ENCODE data around the gene ZNF333. TPM values are rescaled to one million over a fixed set of nuclear protein-coding genes. Genes with fewer than 3 reads are reported as not detected.
A peak's percentile ranks its signal among the peaks of the same experiment; 100 is the strongest.

ZNF333 gene
- 13.3 and 15.7 TPM in 2 replicates for total RNA-seq (2012; rRNA removed)

GRCh38 chr19:14689598-14690503 lies at the start of gene ZNF333:
Gene ZNF333, plus strand, starts transcription at chr19:14690048. Its CDS starts 3,444 bp downstream, at chr19:14693492.
- H3K4me1 ChIP-seq (ENCODE audit: control insufficient read depth, insufficient read depth, low read length) = no peaks in the 10 kb centered on the region
- H3K27me3 ChIP-seq (ENCODE audit: control insufficient read depth, insufficient read depth, low read length) = peaks cover 3% of the 10 kb centered on the region
- H3K9me3 ChIP-seq (replicated peaks; ENCODE audit: low read length) = no peaks in the 10 kb centered on the region
- peaks cover 8% of the 10 kb centered on the region for H3K36me3 ChIP-seq (ENCODE audit: insufficient read depth, low read length)
- peak within 1 kb of the TSS; percentile 98 for H3K4me2 ChIP-seq (ENCODE audit: low read length)
- peak within 1 kb of the TSS; percentile 95 for H3K9ac ChIP-seq (ENCODE audit: low read depth, low read length)
- peak within 1 kb of the TSS; percentile 89 for H3K4me3 ChIP-seq (ENCODE audit: low read length)

GRCh38 chr19:14648506-14648905 lies 41.3 kb upstream of the ZNF333 start:
- Histone ChIP-seq H3K4me3 (ENCODE audit: low read length) (no peak overlapping the region), H3K9me3 (replicated peaks; ENCODE audit: low read length) (no peaks in the 10 kb centered on the region), H3K9ac (ENCODE audit: low read depth, low read length) (no peak overlapping the region), H3K4me1 (ENCODE audit: control insufficient read depth, insufficient read depth, low read length) (no peaks in the 10 kb centered on the region), H3K27me3 (ENCODE audit: control insufficient read depth, insufficient read depth, low read length) (no peaks in the 10 kb centered on the region), H3K36me3 (ENCODE audit: insufficient read depth, low read length) (no peaks in the 10 kb centered on the region), H3K4me2 (ENCODE audit: low read length) (no peak overlapping the region)

- Histone ChIP-seq H3K27me3 (ENCODE audit: control insufficient read depth, insufficient read depth, low read length) (no peaks in the 10 kb centered on the region), H3K36me3 (ENCODE audit: insufficient read depth, low read length) (no peaks in the 10 kb centered on the region), H3K4me1 (ENCODE audit: control insufficient read depth, insufficient read depth, low read length) (no peaks in the 10 kb centered on the region), H3K9ac (ENCODE audit: low read depth, low read length) (no peak overlapping the region), H3K4me3 (ENCODE audit: low read length) (no peak overlapping the region), H3K4me2 (ENCODE audit: low read length) (no peak overlapping the region), H3K9me3 (replicated peaks; ENCODE audit: low read length) (no peaks in the 10 kb centered on the region)
These were observed 40.8 kb upstream of the ZNF333 start for GRCh38 chr19:14649020-14649419.

GRCh38 chr19:14650161-14650560 lies 39.7 kb upstream of the ZNF333 start:
- Histone ChIP-seq H3K27me3 (ENCODE audit: control insufficient read depth, insufficient read depth, low read length) (no peaks in the 10 kb centered on the region), H3K4me2 (ENCODE audit: low read length) (no peak overlapping the region), H3K9me3 (replicated peaks; ENCODE audit: low read length) (no peaks in the 10 kb centered on the region), H3K4me3 (ENCODE audit: low read length) (no peak overlapping the region), H3K4me1 (ENCODE audit: control insufficient read depth, insufficient read depth, low read length) (no peaks in the 10 kb centered on the region), H3K36me3 (ENCODE audit: insufficient read depth, low read length) (no peaks in the 10 kb centered on the region), H3K9ac (ENCODE audit: low read depth, low read length) (no peak overlapping the region)

- no peaks in the 10 kb centered on the region for H3K27me3 ChIP-seq (ENCODE audit: control insufficient read depth, insufficient read depth, low read length)
- no peak overlapping the region for H3K9ac ChIP-seq (ENCODE audit: low read depth, low read length)
- no peak overlapping the region for H3K4me3 ChIP-seq (ENCODE audit: low read length)
- no peak overlapping the region for H3K4me2 ChIP-seq (ENCODE audit: low read length)
- no peaks in the 10 kb centered on the region for H3K4me1 ChIP-seq (ENCODE audit: control insufficient read depth, insufficient read depth, low read length)
- H3K9me3 ChIP-seq (replicated peaks; ENCODE audit: low read length) = no peaks in the 10 kb centered on the region
- H3K36me3 ChIP-seq (ENCODE audit: insufficient read depth, low read length) = no peaks in the 10 kb centered on the region
These were observed 34.9 kb upstream of the ZNF333 start for GRCh38 chr19:14654786-14655560.

- H3K4me1 ChIP-seq (ENCODE audit: control insufficient read depth, insufficient read depth, low read length) = no peaks in the 10 kb centered on the region
- H3K36me3 ChIP-seq (ENCODE audit: insufficient read depth, low read length) = no peaks in the 10 kb centered on the region
- H3K27me3 ChIP-seq (ENCODE audit: control insufficient read depth, insufficient read depth, low read length) = no peaks in the 10 kb centered on the region
- H3K9ac ChIP-seq (ENCODE audit: low read depth, low read length) = no peak overlapping the region
- no peak overlapping the region for H3K4me3 ChIP-seq (ENCODE audit: low read length)
- no peak overlapping the region for H3K4me2 ChIP-seq (ENCODE audit: low read length)
- no peaks in the 10 kb centered on the region for H3K9me3 ChIP-seq (replicated peaks; ENCODE audit: low read length)
These were observed 34.1 kb upstream of the ZNF333 start for GRCh38 chr19:14655726-14656125.

GRCh38 chr19:14659874-14660489 lies 29.9 kb upstream of the ZNF333 start:
- Histone ChIP-seq H3K9ac (ENCODE audit: low read depth, low read length) (no peak overlapping the region), H3K4me3 (ENCODE audit: low read length) (no peak overlapping the region), H3K36me3 (ENCODE audit: insufficient read depth, low read length) (no peaks in the 10 kb centered on the region), H3K9me3 (replicated peaks; ENCODE audit: low read length) (no peaks in the 10 kb centered on the region), H3K27me3 (ENCODE audit: control insufficient read depth, insufficient read depth, low read length) (no peaks in the 10 kb centered on the region), H3K4me1 (ENCODE audit: control insufficient read depth, insufficient read depth, low read length) (no peaks in the 10 kb centered on the region), H3K4me2 (ENCODE audit: low read length) (no peak overlapping the region)

GRCh38 chr19:14661372-14661924 lies 28.4 kb upstream of the ZNF333 start:
- H3K4me2 ChIP-seq (ENCODE audit: low read length) = no peak overlapping the region
- no peaks in the 10 kb centered on the region for H3K27me3 ChIP-seq (ENCODE audit: control insufficient read depth, insufficient read depth, low read length)
- no peaks in the 10 kb centered on the region for H3K4me1 ChIP-seq (ENCODE audit: control insufficient read depth, insufficient read depth, low read length)
- H3K4me3 ChIP-seq (ENCODE audit: low read length) = no peak overlapping the region
- H3K9ac ChIP-seq (ENCODE audit: low read depth, low read length) = no peak overlapping the region
- H3K36me3 ChIP-seq (ENCODE audit: insufficient read depth, low read length) = no peaks in the 10 kb centered on the region
- no peaks in the 10 kb centered on the region for H3K9me3 ChIP-seq (replicated peaks; ENCODE audit: low read length)

GRCh38 chr19:14669940-14670339 lies 19.9 kb upstream of the ZNF333 start:
- Histone ChIP-seq H3K9me3 (replicated peaks; ENCODE audit: low read length) (no peaks in the 10 kb centered on the region), H3K36me3 (ENCODE audit: insufficient read depth, low read length) (no peaks in the 10 kb centered on the region), H3K4me2 (ENCODE audit: low read length) (no peak overlapping the region), H3K27me3 (ENCODE audit: control insufficient read depth, insufficient read depth, low read length) (no peaks in the 10 kb centered on the region), H3K9ac (ENCODE audit: low read depth, low read length) (no peak overlapping the region), H3K4me3 (ENCODE audit: low read length) (no peak overlapping the region), H3K4me1 (ENCODE audit: control insufficient read depth, insufficient read depth, low read length) (no peaks in the 10 kb centered on the region)

- H3K4me2 ChIP-seq (ENCODE audit: low read length) = no peak overlapping the region
- H3K9me3 ChIP-seq (replicated peaks; ENCODE audit: low read length) = no peaks in the 10 kb centered on the region
- no peaks in the 10 kb centered on the region for H3K36me3 ChIP-seq (ENCODE audit: insufficient read depth, low read length)
- H3K4me1 ChIP-seq (ENCODE audit: control insufficient read depth, insufficient read depth, low read length) = no peaks in the 10 kb centered on the region
- no peak overlapping the region for H3K9ac ChIP-seq (ENCODE audit: low read depth, low read length)
- no peaks in the 10 kb centered on the region for H3K27me3 ChIP-seq (ENCODE audit: control insufficient read depth, insufficient read depth, low read length)
- no peak overlapping the region for H3K4me3 ChIP-seq (ENCODE audit: low read length)
These were observed 19.4 kb upstream of the ZNF333 start for GRCh38 chr19:14670408-14670807.

- Histone ChIP-seq H3K36me3 (ENCODE audit: insufficient read depth, low read length) (no peaks in the 10 kb centered on the region), H3K9me3 (replicated peaks; ENCODE audit: low read length) (no peaks in the 10 kb centered on the region), H3K9ac (ENCODE audit: low read depth, low read length) (no peak overlapping the region), H3K4me3 (ENCODE audit: low read length) (no peak overlapping the region), H3K4me1 (ENCODE audit: control insufficient read depth, insufficient read depth, low read length) (no peaks in the 10 kb centered on the region), H3K4me2 (ENCODE audit: low read length) (no peak overlapping the region), H3K27me3 (ENCODE audit: control insufficient read depth, insufficient read depth, low read length) (no peaks in the 10 kb centered on the region)
These were observed 17.5 kb upstream of the ZNF333 start for GRCh38 chr19:14672188-14672872.
